IPS-11a (cell line): ENCODE results near the gene PHF12.

ENCODE experiments used
- H3K4me3 ChIP-seq: one replicate; pipeline ENCODE4 v1.5.1; 2013; ENCODE audit warnings: low read depth, low read length, control low read depth

The PHF12 gene

DNA sequence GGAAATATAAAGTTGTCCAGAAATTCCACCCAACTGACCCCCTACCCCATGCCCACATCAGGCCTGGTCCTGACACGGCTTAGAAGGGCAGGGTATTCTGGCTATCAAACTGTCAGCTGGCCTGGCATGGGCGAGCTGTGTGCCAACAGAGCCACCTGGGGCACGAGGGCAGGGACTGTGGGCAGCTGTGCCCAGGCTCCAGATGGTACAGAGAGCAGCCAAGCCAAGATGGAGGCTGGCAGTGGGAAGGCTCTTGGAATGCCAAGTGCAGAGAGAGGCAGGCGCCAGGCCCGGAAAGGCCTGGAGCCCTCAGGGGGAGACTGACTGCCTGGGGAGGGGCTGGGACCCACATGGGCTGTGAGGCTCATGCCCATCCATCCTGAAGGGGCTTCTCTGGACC, 24.3 kb upstream of the PHF12 start:
- H3K4me3 ChIP-seq = no peak overlapping the region

DNA sequence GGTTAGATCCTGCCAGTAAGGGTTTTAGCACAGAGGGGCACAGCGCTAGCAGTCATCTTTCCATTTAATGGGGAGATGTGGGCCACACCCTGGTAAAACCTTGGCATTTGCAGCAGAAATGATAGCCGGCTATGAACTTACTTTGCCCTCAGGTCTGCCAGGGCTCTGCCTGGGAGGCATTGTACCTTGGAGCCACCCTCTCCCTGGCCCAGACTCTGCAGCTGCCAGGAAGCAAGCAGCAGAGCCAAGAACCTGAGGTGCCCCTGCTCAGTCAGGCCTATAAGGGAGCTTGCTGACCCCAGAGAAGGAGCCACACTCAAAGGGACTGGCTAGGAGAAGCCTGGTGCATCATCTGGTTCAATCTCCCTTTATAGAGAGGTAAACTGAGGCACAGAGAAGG, 23.7 kb upstream of the PHF12 start:
- no peak overlapping the region for H3K4me3 ChIP-seq

DNA sequence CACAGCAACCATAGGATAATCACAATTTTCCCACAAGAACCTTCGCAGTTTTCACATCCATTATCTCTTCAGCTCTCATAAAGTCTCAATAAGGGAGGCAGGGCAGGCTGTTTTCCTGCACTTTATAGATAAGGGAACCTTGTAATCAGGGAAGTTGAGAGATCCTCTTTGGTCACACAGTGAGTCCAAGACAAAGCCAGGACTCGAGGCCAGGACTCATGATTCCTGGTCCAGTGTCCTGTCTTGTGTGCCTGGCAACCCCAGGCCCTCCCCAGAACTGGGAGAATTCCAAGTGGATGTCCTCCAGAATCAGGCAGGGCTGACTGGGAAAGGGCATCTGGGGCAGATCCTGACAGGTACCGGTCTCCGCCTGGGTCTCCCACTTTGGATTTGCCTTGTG, 23.1 kb upstream of the PHF12 start:
- H3K4me3 ChIP-seq = no peak overlapping the region

DNA sequence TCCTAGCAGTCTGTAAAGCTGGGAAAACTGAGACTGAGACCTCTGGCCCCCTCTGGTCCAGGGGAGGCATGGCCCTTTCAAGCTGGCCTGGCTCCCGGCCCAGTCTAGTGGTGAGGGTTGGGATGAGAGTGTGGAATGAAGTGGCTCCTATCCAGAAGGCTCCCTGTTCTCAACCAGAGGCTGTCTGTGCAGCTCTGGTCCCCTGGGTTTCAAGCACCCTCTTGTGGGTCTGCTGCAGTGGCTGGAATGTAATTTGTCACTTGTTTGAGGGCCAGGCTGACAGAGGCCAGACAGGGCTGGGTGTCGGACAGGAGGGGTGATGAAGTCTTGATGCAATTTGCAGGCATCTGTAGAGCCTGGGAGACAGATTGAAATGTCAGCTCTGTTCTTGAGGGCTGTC, 22.1 kb upstream of the PHF12 start:
- H3K4me3 ChIP-seq = no peak overlapping the region

DNA sequence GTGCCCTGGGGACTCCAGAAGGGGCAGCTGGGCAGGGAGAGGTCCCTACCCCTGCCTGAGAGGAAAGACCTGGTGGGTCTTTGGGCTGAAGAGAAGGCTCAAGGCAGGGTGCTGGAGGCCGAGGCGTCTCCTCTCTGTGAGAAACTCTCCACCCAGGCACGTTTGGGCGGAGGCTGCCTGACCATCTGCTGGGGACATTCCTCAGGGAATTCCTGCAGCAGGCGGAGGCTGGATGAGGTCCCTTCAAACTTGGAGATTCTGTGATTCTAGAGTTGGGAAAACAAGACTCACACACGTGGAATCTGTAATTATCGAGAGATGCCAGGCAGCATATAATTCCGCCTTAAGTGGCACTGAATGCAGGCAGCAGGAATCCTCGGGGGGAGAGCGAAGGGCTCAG, 21.1 kb upstream of the PHF12 start:
- no peak overlapping the region for H3K4me3 ChIP-seq

DNA sequence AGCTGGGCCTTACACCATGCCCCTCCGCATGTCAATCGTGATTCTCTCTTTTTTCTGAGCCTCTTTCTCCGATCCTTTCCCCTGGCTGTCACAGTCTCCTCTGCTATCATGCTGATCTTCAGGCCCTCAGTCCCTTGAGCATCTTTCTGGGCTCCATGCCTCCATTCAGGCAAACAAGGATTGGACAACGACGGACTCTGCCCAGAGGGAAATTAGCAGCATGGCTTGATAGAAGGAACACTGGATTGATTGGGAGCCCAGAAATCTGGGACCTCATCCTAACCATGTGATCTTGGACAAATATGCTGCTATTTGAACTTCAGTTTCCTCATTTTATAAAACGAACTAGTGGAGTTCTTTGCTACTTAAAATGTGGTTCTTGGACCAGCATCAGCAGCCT, 19.6 kb upstream of the PHF12 start:
- H3K4me3 ChIP-seq = no peak overlapping the region

DNA sequence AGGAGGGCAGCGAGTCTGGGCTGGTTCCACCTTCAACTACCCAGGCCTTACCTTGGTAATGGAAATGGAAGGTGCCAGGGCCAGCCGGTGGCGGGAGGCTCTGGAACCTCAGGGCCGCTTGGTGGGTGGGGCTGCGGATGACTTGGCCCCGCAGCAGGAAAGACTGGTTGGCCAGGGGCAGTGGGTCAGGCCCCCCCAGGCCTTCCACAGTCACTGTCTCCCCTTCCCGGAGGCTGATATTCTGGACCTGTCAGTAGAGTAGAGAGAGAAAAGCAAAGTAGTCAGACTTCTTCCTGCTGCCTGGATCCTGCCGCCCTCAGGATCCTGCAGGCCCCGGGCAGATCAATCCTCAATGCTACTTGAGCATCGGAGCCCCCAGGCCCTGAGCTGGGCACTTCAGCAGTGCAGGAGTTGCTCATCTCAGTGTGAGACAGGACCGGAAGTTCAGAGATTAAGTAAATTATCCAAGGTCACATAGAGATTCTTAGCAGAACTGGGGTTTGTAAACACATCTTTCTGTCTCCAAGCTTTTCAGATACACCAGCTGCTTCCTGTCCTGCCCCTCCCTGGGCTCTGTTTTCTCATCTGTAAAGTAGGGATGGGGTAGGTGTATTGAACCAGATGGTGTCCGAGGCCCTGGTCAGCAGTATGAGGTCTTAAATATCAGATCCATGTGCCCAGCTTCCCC, 18.5 kb upstream of the PHF12 start:
- no peak overlapping the region for H3K4me3 ChIP-seq

DNA sequence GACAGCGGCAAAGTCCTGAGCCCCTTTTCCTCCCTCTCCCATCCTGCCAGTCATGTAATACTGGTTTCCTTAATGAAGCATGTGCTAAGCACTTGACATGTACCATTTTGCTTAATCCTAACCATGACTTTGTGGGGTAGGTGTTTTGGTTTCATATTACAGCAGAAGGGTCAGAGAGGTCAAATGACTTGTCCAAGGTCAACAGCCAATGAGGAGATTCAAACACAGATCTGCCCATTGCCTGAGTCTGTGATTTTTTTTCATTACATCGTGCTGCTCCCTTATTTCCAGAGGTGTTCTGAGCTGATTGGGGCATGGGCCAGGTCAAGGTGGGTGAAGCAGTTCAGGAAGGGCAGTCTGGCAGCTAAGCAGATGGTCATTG, 17.6 kb upstream of the PHF12 start:
- no peak overlapping the region for H3K4me3 ChIP-seq

DNA sequence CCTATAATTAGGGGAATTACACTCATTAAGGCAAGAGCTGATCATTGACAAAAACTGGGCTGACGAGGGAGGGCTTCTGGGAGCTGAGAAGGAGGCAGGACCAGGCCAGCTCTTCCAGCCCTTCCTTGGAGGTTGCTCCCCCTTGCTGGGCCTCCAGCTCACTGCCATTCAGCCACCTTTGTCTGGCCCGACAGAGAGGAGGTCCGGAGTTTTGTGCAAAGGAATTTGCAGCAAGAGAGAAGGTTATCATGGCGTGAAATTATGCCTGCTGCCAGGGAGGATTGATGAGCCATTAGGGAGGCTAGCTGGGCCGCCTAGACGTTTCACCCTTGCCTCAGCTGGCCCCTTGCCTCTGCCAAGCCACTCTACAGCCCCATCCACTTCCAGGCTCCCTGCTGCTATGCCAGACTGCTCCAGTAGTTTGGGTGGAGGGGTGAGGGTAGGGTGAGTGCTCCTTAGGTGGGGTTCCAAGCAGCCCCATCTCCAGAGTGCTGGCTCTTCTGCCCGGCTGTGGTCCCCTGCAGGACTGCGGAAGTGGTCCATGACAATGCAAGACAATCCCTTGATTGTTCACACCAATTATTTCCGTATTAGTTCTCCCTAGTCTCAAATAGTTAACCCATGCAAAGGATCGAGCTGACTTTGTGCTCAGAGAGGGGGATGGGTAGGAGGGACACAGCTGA, 17.1 kb upstream of the PHF12 start:
- H3K4me3 ChIP-seq = no peak overlapping the region

DNA sequence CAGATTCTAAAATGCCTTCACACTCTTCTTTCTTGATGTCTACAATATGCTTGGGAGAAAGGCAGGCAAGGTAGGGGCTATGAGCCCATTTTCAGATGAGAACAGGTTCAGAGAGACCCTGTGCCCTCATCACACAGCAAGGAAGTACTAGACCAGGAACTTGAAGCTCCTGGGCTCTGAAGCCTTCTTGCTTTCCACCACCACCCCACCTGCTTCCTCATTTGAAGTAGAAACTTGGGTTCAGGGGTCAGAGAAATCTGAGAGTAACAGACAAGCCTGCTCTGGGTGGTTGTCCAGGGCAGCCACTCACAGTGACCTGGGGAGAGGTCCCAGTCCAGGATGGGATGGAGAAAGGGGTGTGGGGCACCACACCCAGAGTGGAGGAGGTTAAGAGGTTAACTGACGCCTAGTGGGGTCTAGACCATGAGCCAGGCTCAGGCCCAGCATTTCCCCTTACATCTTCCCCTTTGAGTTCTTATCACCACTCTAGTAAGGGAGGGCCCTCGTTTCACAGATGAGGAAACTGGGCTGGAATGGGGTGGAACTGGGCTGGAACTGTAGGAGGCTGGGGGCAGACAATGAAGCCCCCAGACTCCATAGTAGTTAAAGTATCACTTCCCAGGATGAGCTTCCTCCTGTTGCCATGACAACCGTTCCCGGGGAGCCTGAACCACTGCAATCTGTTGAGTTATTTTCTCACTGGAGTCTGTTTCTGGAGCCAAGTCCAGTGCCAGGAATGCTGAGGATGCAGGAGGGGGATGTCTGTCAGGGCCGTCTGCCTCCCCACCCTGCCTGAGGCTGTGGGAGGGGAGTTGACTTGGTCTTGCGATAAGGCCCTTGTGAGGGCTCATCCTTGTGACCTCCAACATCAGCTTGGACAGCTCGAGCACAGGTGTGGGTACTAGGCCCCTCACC, 16.2 kb upstream of the PHF12 start:
- H3K4me3 ChIP-seq = no peak overlapping the region

DNA sequence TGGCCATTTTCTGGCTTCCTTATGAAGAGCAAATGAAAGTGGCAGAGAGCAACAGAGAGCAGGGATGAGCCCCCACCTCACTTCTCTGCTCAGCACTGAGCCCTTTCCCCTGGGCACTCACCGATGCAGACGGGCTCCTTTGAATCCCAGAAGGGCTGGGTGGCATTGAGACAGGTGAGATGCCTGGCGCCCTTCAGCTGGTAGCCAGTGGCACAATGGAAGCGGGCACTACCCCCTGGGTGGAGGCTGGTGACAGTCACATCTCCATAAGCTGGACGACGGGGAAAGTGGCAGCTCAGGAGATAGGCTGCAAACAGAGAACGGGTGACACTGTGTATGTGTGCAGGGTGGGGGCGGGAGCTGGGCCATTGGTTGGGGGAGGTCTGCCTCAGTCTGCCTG, 12.5 kb upstream of the PHF12 start:
- H3K4me3 ChIP-seq = no peak overlapping the region

DNA sequence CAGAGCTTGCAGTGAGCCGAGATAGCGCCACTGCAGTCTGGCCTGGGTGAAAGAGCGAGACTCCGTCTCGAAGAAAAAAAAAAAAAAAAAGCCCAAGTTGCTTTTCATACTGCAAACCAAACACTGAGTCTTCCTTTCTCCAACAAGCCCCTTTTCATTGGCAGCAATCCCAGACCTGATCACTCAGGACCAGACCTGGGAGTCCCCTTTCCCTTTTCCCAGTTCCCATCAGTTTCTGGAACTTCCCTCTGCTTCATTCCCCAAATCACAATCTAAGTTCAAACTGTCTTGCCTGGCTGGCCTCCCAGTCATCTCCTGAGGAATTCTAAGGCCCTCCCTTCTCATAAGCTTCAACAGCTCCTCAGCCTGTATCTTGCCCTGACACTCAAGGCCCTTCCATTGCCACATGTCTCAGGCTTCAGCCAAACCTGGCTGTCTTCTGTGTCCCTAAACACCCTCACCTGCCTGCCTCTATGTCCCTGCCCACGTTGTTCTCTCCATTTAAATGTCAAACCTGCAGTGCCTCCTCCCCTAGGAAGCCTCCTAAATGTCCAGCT, 11.8 kb upstream of the PHF12 start:
- H3K4me3 ChIP-seq = no peak overlapping the region

DNA sequence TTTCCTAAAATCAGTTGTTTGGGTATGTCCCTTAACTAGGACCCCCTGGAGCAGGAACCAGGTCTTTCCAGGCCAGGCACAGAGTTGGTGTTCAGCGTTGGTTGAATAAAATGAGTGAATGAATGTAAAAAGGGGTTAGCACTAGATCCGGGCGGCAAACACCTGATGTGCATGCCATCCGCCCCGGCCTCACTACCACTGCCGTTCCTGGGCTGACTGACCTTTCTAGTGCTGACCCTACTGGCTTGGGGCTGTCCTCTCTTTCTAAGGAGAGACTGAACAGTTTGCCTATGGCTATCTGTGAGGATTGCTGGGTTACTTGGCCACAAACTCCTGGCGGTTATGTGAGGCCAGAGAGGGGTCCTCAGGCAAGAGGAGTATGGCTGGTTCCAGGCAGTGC, 10.1 kb upstream of the PHF12 start:
- H3K4me3 ChIP-seq = no peak overlapping the region

DNA sequence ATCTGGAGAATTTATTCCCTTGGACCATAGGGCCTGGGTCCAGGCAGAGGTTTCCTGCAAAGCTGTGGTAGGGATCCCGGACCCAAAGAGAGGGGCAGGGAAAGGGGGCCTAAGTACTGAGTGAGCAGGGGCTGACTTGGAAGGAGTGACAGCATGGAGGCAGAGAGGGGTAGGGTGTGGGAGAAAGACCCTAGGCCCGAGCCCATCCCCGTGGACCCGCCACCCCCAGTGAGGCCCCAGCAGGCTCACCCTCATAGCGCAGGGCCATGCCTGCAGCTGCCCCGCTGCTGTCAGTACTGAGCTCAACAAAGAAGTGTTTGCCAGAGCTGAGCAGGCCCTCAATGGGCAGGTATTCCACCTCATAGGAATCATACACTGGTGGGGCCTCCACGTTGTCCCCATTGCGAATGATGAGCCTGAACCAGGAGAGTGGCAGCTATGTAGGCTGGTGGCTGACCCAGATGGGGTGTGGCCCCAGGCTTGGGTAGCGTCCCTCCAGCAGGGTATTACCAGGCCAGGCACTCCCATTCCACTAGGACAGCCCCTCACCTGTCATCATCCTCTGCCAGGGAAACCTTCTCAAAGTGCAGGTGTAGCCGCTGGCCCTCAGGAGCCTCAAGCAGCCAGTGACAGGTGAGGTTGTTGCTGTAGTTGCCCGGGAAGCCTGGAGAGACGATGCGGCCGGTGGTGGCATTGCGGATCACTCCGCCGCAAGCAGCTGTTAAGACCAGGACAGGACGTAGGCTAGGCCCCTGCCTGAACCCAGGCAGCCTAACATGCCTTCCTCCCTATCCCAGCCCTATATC, 9.1 kb upstream of the PHF12 start:
- H3K4me3 ChIP-seq = no peak overlapping the region

DNA sequence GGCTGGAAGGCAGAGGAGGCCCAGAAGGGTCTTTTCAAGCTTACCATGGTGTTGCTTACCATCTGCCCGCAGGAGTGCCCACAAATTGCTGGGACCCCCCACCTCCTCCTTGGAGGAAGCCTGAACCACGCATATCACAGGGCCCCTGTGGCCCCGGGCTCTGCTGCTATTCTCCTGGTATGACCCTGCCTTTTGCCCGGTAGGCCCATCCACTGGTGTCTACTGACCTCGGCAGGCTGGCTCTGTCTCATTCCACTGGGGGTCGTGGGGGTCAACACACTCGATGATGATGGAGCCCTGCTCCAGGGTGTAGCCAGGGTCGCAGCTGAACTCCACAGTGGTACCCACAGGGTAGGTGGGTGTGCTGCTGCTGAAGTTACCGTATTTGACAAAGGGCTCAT, 8.2 kb upstream of the PHF12 start:
- H3K4me3 ChIP-seq = no peak overlapping the region

DNA sequence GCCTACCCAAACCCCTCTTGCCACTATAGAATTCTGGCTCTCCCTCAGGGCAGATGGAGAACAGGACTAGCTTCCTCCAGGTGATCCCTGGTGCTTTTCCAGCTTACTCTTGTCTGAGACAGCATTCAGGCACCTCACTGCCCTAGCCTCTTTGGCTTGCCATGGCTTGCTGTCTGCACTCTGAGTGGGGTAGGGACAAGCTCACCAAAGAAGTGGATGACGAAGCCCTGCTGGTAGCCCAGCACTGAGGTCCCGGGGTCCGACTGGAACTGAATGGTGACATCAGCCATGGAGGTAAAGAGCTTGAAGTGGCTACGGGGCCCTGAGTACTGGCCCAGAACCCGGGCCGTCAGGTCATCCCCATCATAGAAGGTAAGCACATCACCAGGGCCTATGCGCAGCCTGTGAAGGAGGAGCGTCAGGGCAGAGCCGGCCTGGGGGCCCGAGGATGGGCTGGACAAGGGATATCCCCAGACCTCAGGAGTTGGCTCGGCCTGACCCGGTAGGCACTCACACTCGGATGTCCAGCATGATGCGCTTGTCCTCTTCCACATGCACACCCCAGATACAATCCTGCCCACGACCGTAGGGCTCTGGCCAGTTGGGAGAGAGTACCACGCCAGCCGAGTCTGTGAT, 7.6 kb upstream of the PHF12 start:
- H3K4me3 ChIP-seq = no peak overlapping the region

DNA sequence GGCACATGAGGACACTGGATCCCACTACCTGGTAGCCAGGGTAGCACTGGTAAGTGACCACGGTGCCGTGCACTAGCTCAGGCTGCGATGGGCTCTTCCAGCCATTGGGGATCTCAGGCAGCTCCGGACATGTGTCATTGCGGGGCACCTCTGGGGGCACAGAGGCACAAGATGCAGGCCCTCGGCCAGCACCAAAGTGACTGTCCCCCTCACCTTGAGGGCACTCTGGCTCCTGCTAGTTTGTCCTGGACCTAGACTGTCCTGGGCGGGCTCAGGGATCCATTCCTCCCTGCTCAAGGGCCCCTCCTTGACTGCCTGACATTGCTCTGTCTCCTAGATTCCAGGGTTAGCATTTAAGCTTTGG, 6.7 kb upstream of the PHF12 start:
- H3K4me3 ChIP-seq = no peak overlapping the region

DNA sequence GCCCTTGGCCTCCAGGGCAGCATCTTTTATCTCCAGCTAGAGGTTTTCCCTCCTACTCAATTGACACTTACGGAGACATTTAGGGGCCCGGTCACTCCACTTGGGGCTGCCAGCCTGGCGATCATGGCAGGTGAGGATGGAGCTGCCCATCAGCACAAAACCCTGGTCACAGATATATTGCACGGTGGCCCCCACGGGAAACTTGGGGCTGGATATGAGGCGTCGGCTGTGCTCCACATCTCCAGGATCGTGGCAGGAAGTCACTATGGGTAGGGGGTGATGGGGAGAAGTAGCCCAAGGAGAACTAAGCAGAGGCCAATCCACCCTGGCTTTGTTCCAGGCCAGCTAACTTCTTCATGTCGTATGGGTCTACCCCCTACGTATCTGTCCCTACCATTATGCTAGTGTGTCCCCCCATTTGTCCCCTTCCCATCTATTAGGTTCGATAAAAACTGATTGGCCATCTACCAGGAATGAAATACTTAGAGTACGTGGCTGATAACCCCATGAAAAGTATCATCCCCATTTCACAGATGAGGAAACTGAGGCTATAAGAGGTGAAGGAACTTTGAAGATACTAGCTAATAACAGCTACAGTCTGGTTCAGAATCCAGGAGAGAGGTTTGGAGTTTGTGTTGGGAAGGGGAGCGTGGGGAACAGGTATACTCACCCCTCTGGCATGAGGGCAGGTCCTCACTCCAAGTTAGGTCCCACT, 6.1 kb upstream of the PHF12 start:
- no peak overlapping the region for H3K4me3 ChIP-seq

DNA sequence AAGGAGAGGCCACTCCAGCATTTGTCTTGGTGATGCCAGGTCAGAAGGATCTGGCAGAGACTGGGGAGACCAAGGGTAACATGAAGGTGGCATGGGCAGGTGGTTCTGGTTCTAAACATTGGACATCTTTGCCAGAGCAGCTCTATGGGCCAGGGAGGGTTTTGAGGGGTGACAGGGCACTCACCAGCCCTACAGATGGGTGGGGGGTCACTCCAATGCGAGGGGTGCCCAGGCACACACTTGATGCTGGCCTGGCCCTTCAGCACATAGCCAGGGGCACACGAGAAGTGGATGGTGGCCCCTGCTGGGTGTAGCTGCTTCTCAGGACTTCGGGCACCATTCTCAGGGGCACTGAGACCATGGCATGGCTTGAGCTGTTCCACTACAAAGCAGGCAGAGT, 5.5 kb upstream of the PHF12 start:
- H3K4me3 ChIP-seq = no peak overlapping the region

DNA sequence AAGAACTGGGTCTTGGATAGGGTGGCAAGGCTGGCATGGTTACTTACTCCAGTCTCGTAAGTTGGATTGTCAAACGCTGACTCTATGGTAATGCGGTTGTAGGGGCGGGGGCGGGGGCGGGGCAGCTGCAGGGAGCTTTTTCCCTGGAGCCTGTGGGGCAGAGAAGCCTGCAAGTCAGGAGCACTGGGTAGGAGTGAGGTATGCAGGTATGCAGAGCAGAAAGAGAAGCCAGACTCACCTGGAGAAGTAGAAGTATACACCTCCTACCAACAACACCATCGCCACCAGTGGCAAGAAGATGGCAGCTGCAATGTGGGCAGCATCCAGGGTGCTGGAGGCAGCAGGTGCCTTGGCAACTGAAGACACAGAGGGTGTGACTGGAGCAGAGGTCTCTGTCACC, 4.8 kb upstream of the PHF12 start:
- no peak overlapping the region for H3K4me3 ChIP-seq
